Activated CD8-positive, alpha-beta memory T cell treated with anti-CD3 and anti-CD28 coated beads, Interleukin-2, amount 10 ng/mL, durations not matched to agents 7 days and 5 days (primary cell): Measurements from ENCODE around the gene MACROD2. TPM values are rescaled to one million over a fixed set of nuclear protein-coding genes. Genes with fewer than 3 reads are reported as not detected.

ENCODE experiments used
- ATAC-seq: fragments of 150-1000 bp; cut with Tn5 transposase; one replicate; pipeline ENCODE4 v1.10.0; 2021; ENCODE audit warnings: moderate library complexity
- CTCF ChIA-PET: fragments of 350-600 bp; sonication (Branson Sonifier 250); formaldehyde crosslinking; loops from one replicate; lab custom pipeline; 2021; ENCODE audit warnings: antibody characterized with exemption; lab: Charles Lee
- DNase-seq: peaks from one replicate; pipeline ENCODE4 v3.0.0-alpha.2; 2020
- H3K27ac Mint-ChIP-seq: one replicate; pipeline ENCODE4 v1.8.0; 2021; ENCODE audit warnings: mild to moderate bottlenecking, mixed read lengths
- H3K27me3 Mint-ChIP-seq: one replicate; pipeline ENCODE4 v1.8.0; 2021; ENCODE audit warnings: mixed read lengths
- H3K36me3 Mint-ChIP-seq: one replicate; pipeline ENCODE4 v1.8.0; 2021; ENCODE audit warnings: mild to moderate bottlenecking, mixed read lengths
- H3K4me1 Mint-ChIP-seq: one replicate; pipeline ENCODE4 v1.8.0; 2021; ENCODE audit warnings: mixed read lengths
- H3K4me3 Mint-ChIP-seq: one replicate; pipeline ENCODE4 v1.8.0; 2021; ENCODE audit warnings: mild to moderate bottlenecking, moderate library complexity, mixed read lengths
- H3K9me3 Mint-ChIP-seq: one replicate; pipeline ENCODE4 v1.8.0; 2022; ENCODE audit warnings: low read depth, mixed read lengths
- total RNA-seq, 2 experiments: library from RNA; stranded (reverse); gene quantifications; one replicate each; pipeline ENCODE4 v1.2.3, GENCODE V29; 2021

The MACROD2 gene
- total RNA-seq, 2 experiments from 2014 or later = not detected

- no peak for ATAC-seq
- Mint-ChIP-seq H3K27me3 (no peaks in the 10 kb centered on the region), H3K36me3 (no peaks in the 10 kb centered on the region), H3K4me1 (no peaks in the 10 kb centered on the region), H3K27ac (no peak overlapping the region), H3K9me3 (peaks cover 8% of the 10 kb centered on the region), H3K4me3 (no peak overlapping the region)
- DNase-seq = no peak
- CTCF ChIA-PET = no interaction called here
Measured at GRCh38 chr20:14724036-14724435, 728.7 kb downstream of the MACROD2 start.

GRCh38 chr20:14724468-14724867 is 729.2 kb downstream of the MACROD2 start:
- Mint-ChIP-seq H3K4me1 (no peaks in the 10 kb centered on the region), H3K9me3 (peaks cover 8% of the 10 kb centered on the region), H3K36me3 (no peaks in the 10 kb centered on the region), H3K27me3 (no peaks in the 10 kb centered on the region), H3K27ac (no peak overlapping the region), H3K4me3 (no peak overlapping the region)
- DNase-seq (no peak), ATAC-seq (no peak)
- CTCF ChIA-PET = no interaction called here

GRCh38 chr20:14726591-14726990 is 731.3 kb downstream of the MACROD2 start:
- DNase-seq (no peak), ATAC-seq (no peak)
- no peaks in the 10 kb centered on the region for H3K36me3 Mint-ChIP-seq
- peaks cover 12% of the 10 kb centered on the region for H3K9me3 Mint-ChIP-seq
- no peak overlapping the region for H3K4me3 Mint-ChIP-seq
- no peak overlapping the region for H3K27ac Mint-ChIP-seq
- H3K27me3 Mint-ChIP-seq = no peaks in the 10 kb centered on the region
- CTCF ChIA-PET = no interaction called here
- H3K4me1 Mint-ChIP-seq = no peaks in the 10 kb centered on the region

- Mint-ChIP-seq H3K27ac (no peak overlapping the region), H3K27me3 (no peaks in the 10 kb centered on the region), H3K9me3 (peaks cover 10% of the 10 kb centered on the region), H3K36me3 (no peaks in the 10 kb centered on the region), H3K4me1 (no peaks in the 10 kb centered on the region), H3K4me3 (no peak overlapping the region)
- no peak for ATAC-seq
- CTCF ChIA-PET = no interaction called here
- no peak for DNase-seq
Measured at GRCh38 chr20:14727485-14728150, 732.3 kb downstream of the MACROD2 start.

GRCh38 chr20:14729390-14729789 is 734.1 kb downstream of the MACROD2 start:
- H3K36me3 Mint-ChIP-seq = no peaks in the 10 kb centered on the region
- no peaks in the 10 kb centered on the region for H3K4me1 Mint-ChIP-seq
- H3K9me3 Mint-ChIP-seq = peaks cover 10% of the 10 kb centered on the region
- no peak overlapping the region for H3K4me3 Mint-ChIP-seq
- CTCF ChIA-PET = no interaction called here
- no peaks in the 10 kb centered on the region for H3K27me3 Mint-ChIP-seq
- H3K27ac Mint-ChIP-seq = no peak overlapping the region
- DNase-seq (no peak), ATAC-seq (no peak)

- DNase-seq (no peak), ATAC-seq (no peak)
- Mint-ChIP-seq H3K4me3 (no peak overlapping the region), H3K4me1 (no peaks in the 10 kb centered on the region), H3K9me3 (peaks cover 9% of the 10 kb centered on the region), H3K36me3 (no peaks in the 10 kb centered on the region), H3K27me3 (no peaks in the 10 kb centered on the region), H3K27ac (no peak overlapping the region)
- CTCF ChIA-PET = no interaction called here
Measured at GRCh38 chr20:14732343-14732742, 737.0 kb downstream of the MACROD2 start.

- no peak for DNase-seq
- Mint-ChIP-seq H3K27ac (no peak overlapping the region), H3K27me3 (no peaks in the 10 kb centered on the region), H3K9me3 (peaks cover 6% of the 10 kb centered on the region), H3K36me3 (no peaks in the 10 kb centered on the region), H3K4me3 (no peak overlapping the region), H3K4me1 (no peaks in the 10 kb centered on the region)
- ATAC-seq = no peak
- CTCF ChIA-PET = no interaction called here
Measured at GRCh38 chr20:14732996-14733395, 737.7 kb downstream of the MACROD2 start.

GRCh38 chr20:14740380-14740779 is 745.1 kb downstream of the MACROD2 start:
- Mint-ChIP-seq H3K4me1 (no peaks in the 10 kb centered on the region), H3K36me3 (no peaks in the 10 kb centered on the region), H3K9me3 (no peaks in the 10 kb centered on the region), H3K27ac (no peak overlapping the region), H3K4me3 (no peak overlapping the region), H3K27me3 (no peaks in the 10 kb centered on the region)
- ATAC-seq = no peak
- CTCF ChIA-PET = no interaction called here
- DNase-seq = no peak

GRCh38 chr20:14741616-14742015 is 746.3 kb downstream of the MACROD2 start:
- CTCF ChIA-PET = no interaction called here
- no peak for DNase-seq
- H3K9me3 Mint-ChIP-seq = peaks cover 4% of the 10 kb centered on the region
- no peaks in the 10 kb centered on the region for H3K27me3 Mint-ChIP-seq
- H3K4me1 Mint-ChIP-seq = no peaks in the 10 kb centered on the region
- no peak overlapping the region for H3K4me3 Mint-ChIP-seq
- no peak for ATAC-seq
- H3K36me3 Mint-ChIP-seq = no peaks in the 10 kb centered on the region
- no peak overlapping the region for H3K27ac Mint-ChIP-seq

GRCh38 chr20:14744723-14745122 is 749.4 kb downstream of the MACROD2 start:
- CTCF ChIA-PET = no interaction called here
- Mint-ChIP-seq H3K4me3 (no peak overlapping the region), H3K36me3 (no peaks in the 10 kb centered on the region), H3K9me3 (peaks cover 7% of the 10 kb centered on the region), H3K27ac (no peak overlapping the region), H3K4me1 (no peaks in the 10 kb centered on the region), H3K27me3 (no peaks in the 10 kb centered on the region)
- ATAC-seq (no peak), DNase-seq (no peak)

GRCh38 chr20:14745830-14746229 is 750.5 kb downstream of the MACROD2 start:
- peaks cover 8% of the 10 kb centered on the region for H3K9me3 Mint-ChIP-seq

GRCh38 chr20:14751191-14751590 is 755.9 kb downstream of the MACROD2 start:
- no peaks in the 10 kb centered on the region for H3K27me3 Mint-ChIP-seq
- H3K4me1 Mint-ChIP-seq = no peaks in the 10 kb centered on the region
- no peak for ATAC-seq
- H3K27ac Mint-ChIP-seq = no peak overlapping the region
- CTCF ChIA-PET = no interaction called here
- DNase-seq = no peak
- H3K36me3 Mint-ChIP-seq = no peaks in the 10 kb centered on the region
- no peak overlapping the region for H3K4me3 Mint-ChIP-seq
- H3K9me3 Mint-ChIP-seq = peaks cover 13% of the 10 kb centered on the region

More at GRCh38 chr20:14745830-14746229, 750.5 kb downstream of the MACROD2 start:
- Mint-ChIP-seq H3K4me1 (no peaks in the 10 kb centered on the region), H3K27ac (no peak overlapping the region), H3K27me3 (no peaks in the 10 kb centered on the region), H3K4me3 (no peak overlapping the region), H3K36me3 (no peaks in the 10 kb centered on the region)
- DNase-seq (no peak), ATAC-seq (no peak)
- CTCF ChIA-PET = no interaction called here

- Mint-ChIP-seq H3K27ac (no peak overlapping the region), H3K4me3 (no peak overlapping the region), H3K4me1 (no peaks in the 10 kb centered on the region), H3K27me3 (no peaks in the 10 kb centered on the region), H3K36me3 (no peaks in the 10 kb centered on the region), H3K9me3 (peaks cover 14% of the 10 kb centered on the region)
- no peak for DNase-seq
- CTCF ChIA-PET = no interaction called here
- ATAC-seq = no peak
Measured at GRCh38 chr20:14757728-14758127, 762.4 kb downstream of the MACROD2 start.

GRCh38 chr20:14758356-14758755 is 763.0 kb downstream of the MACROD2 start:
- Mint-ChIP-seq H3K27me3 (no peaks in the 10 kb centered on the region), H3K27ac (no peak overlapping the region), H3K4me1 (no peaks in the 10 kb centered on the region), H3K9me3 (peaks cover 19% of the 10 kb centered on the region), H3K36me3 (no peaks in the 10 kb centered on the region), H3K4me3 (no peak overlapping the region)
- no peak for ATAC-seq
- CTCF ChIA-PET = no interaction called here
- no peak for DNase-seq

- ATAC-seq (no peak), DNase-seq (no peak)
- Mint-ChIP-seq H3K27ac (no peak overlapping the region), H3K9me3 (peaks cover 21% of the 10 kb centered on the region), H3K4me3 (no peak overlapping the region), H3K4me1 (no peaks in the 10 kb centered on the region), H3K36me3 (no peaks in the 10 kb centered on the region), H3K27me3 (no peaks in the 10 kb centered on the region)
- CTCF ChIA-PET = no interaction called here
Measured at GRCh38 chr20:14759979-14760378, 764.7 kb downstream of the MACROD2 start.
